GM12878 (cell line): ENCODE data around the gene HMCES. TPM values are rescaled to one million over a fixed set of nuclear protein-coding genes. Genes with fewer than 3 reads are reported as not detected.

Experiments
- ATAC-seq: fragments of 200-7000 bp; cut with Tn5 transposase; 3 replicates; pipeline ENCODE4 v1.9.1; 2020; ENCODE audit warnings: mild to moderate bottlenecking, moderate library complexity
- BruUV-seq: library from RNA; stranded (reverse); fragments of 400-500 nt; replicated peaks from 2 replicates; lab custom pipeline; 2021; lab: Mats Ljungman, UMichigan
- CTCF ChIA-PET: fragments of 300-600 bp; sonication (Branson Sonifier 250); formaldehyde crosslinking; extraction: SDS; loops from one replicate; lab custom pipeline; 2021; ENCODE audit warnings: inconsistent platforms; lab: Yijun Ruan, JAX
- POLR2A ChIA-PET: fragments of 350-600 bp; formaldehyde crosslinking; extraction: SDS; loops from one replicate; lab custom pipeline; 2021; ENCODE audit warnings: inconsistent platforms; lab: Charles Lee
- RAD21 ChIA-PET: fragments of 300-600 bp; sonication (Branson Sonifier 250); formaldehyde crosslinking; loops from one replicate; lab custom pipeline; 2023; ENCODE audit warnings: antibody characterized with exemption; ENCODE audit not compliant: unreplicated experiment; lab: Charles Lee
- SMC1A ChIA-PET: fragments of 300-600 bp; sonication (Branson Sonifier 250); formaldehyde crosslinking; loops from one replicate; lab custom pipeline; 2023; ENCODE audit not compliant: unreplicated experiment, uncharacterized antibody; lab: Charles Lee
- DNase-seq: peaks from one replicate; pipeline ENCODE4 v3.0.0-alpha.2; 2011; ENCODE audit warnings: low read depth, low spot score
- FAIRE-seq: peaks from 3 replicates; lab custom pipeline; 2011; peaks lifted over from hg19 to GRCh38; lab: Jason Lieb, UNC
- H2AFZ ChIP-seq: 2 replicates; pipeline ENCODE4 v1.6.0; 2011; ENCODE audit warnings: low read depth, low read length, control low read depth; ENCODE audit not compliant: control insufficient read depth
- H3K27ac ChIP-seq: 2 replicates; pipeline ENCODE4 v1.5.1; 2011; ENCODE audit warnings: control low read depth; ENCODE audit not compliant: control insufficient read depth, insufficient read depth
- H3K27me3 ChIP-seq, 2 experiments: replicated peaks in 1 of 2; 2 replicates each; pipeline versions ENCODE4 v1.6.0 to v1.6.1; 2011; ENCODE audit warnings: low read length in 1 of 2; ENCODE audit not compliant: control insufficient read depth in 2 of 2, insufficient read depth in 2 of 2
- H3K36me3 ChIP-seq, 2 experiments: 2 replicates each; pipeline ENCODE4 v1.5.1; 2011; ENCODE audit warnings: low read length in 1 of 2; ENCODE audit not compliant: control insufficient read depth in 2 of 2, insufficient read depth in 2 of 2
- H3K4me1 ChIP-seq: 2 replicates; pipeline ENCODE4 v1.6.1; 2011; ENCODE audit warnings: mild to moderate bottlenecking, low read length, moderate library complexity, mixed read lengths; ENCODE audit not compliant: control insufficient read depth, insufficient read depth
- H3K4me2 ChIP-seq: 2 replicates; pipeline ENCODE4 v1.6.0; 2011; ENCODE audit warnings: control low read depth; ENCODE audit not compliant: control insufficient read depth, insufficient read depth
- H3K4me3 ChIP-seq: fragments of 200-600 bp; sonication (generic); 2 replicates; pipeline ENCODE4 v1.5.1; 2016
- H3K79me2 ChIP-seq: 2 replicates; pipeline ENCODE4 v1.6.0; 2011; ENCODE audit warnings: low read length; ENCODE audit not compliant: control insufficient read depth, insufficient read depth
- H3K9ac ChIP-seq: 2 replicates; pipeline ENCODE4 v1.8.0; 2011; ENCODE audit warnings: low read length, control low read depth, mixed read lengths; ENCODE audit not compliant: control insufficient read depth, insufficient read depth
- H3K9me3 ChIP-seq: replicated peaks from 3 replicates; pipeline ENCODE4 v1.5.1; 2011; ENCODE audit warnings: mild to moderate bottlenecking, low read length; ENCODE audit not compliant: control insufficient read depth, insufficient read depth
- H4K20me1 ChIP-seq: 2 replicates; pipeline ENCODE4 v1.6.0; 2011; ENCODE audit not compliant: control insufficient read depth, insufficient read depth
- ASH2L ChIP-seq: fragments of 300-600, 200-600 bp; sonication (generic); IDR thresholded peaks from 2 replicates; pipeline ENCODE4 v1.6.1; 2017; ENCODE audit warnings: low read depth, mild to moderate bottlenecking, borderline replicate concordance
- CUX1 ChIP-seq: IDR thresholded peaks from 2 replicates; pipeline ENCODE4 v1.6.1; 2012; ENCODE audit warnings: improper control_type of control experiment, low read depth, low read length; ENCODE audit not compliant: insufficient replicate concordance
- IKZF1 ChIP-seq: fragments of 450-650 bp; conservative IDR thresholded peaks from 2 replicates; pipeline ENCODE4 v1.6.1; 2017; ENCODE audit warnings: antibody characterized with exemption, mild to moderate bottlenecking
- SKIL ChIP-seq: fragments of 450-650 bp; IDR thresholded peaks from 2 replicates; pipeline ENCODE4 v1.6.1; 2017; ENCODE audit warnings: mild to moderate bottlenecking, low read depth, inconsistent platforms; ENCODE audit not compliant: poor library complexity, severe bottlenecking
- TBL1XR1 ChIP-seq: IDR thresholded peaks from 2 replicates; pipeline ENCODE4 v1.6.1; 2012; ENCODE audit warnings: low read depth, low read length, improper control_type of control experiment
- TCF12 ChIP-seq: IDR thresholded peaks from 2 replicates; pipeline ENCODE4 v1.6.1; 2011; ENCODE audit warnings: low read depth, mild to moderate bottlenecking, low read length
- ZNF384 ChIP-seq: IDR thresholded peaks from 2 replicates; pipeline ENCODE4 v1.6.1; 2012; ENCODE audit warnings: low read depth, mild to moderate bottlenecking, low read length, improper control_type of control experiment, borderline replicate concordance
- WGBS: methylation state at CpG from one replicate; pipeline ENCODE4 v1.1.6; 2016; ENCODE audit warnings: low lambda C conversion rate; ENCODE audit not compliant: insufficient replicate concordance, insufficient coverage; ENCODE audit errors: missing lambda C conversion rate; 5-methylcytosine and 5-hydroxymethylcytosine counted together
- in situ Hi-C: fragments of 300-500 bp; cut with MboI; formaldehyde crosslinking; loops from 9 replicates; pipeline ENCODE4 v1.14.3; 2018; ENCODE audit warnings: mixed read lengths
- intact Hi-C: fragments of 100-400 bp; cut with micrococcal nuclease; formaldehyde crosslinking; loops from one replicate; pipeline ENCODE4 v1.14.2; 2022; ENCODE audit not compliant: unreplicated experiment
- polyA plus RNA-seq, 11 experiments: library from polyadenylated mRNA; depleted of rRNA in 4 of 11; unstranded in 6 of 11; stranded (reverse) in 5 of 11; fragments of >200 nt; fragmentation: Nextera tagmentation in 4 of 11; fragmentation: Illumina TruSeq in 1 of 11; extraction: Ambion mirVana in 4 of 11; extraction: Trizol in 1 of 11; gene quantifications; 1 replicate in 1 of 11; 2 replicates in 10 of 11; pipeline versions ENCODE4 v1.2.1 to v1.2.3, GENCODE V29; 2011 to 2016; ENCODE audit warnings: inconsistent platforms in 2 of 11, missing spikeins in 2 of 11, low read depth in 1 of 11
- total RNA-seq, 4 experiments: library from RNA; depleted of rRNA in 3 of 4; stranded (reverse); fragments of >200 nt in 3 of 4; fragmentation: Illumina TruSeq in 1 of 4; extraction: Trizol in 1 of 4; gene quantifications; 2 replicates each; pipeline versions ENCODE4 v1.2.1 to v1.2.3, GENCODE V29; 2013 to 2021

The HMCES gene
- total and polyA plus RNA-seq, 10 of the 15 experiments (the other 5 are each of a cell fraction or from before 2014, with no cell fraction given), result 12.4 to 49.8 (median 27.0) TPM

GRCh38 chr3:129304962-129305222, 26.2 kb downstream of the HMCES start:
- peaks cover 6% of the 10 kb centered on the region in 2 experiments; a peak in 3 of 4 replicates for H3K36me3 ChIP-seq
- WGBS, result 100% methylated on average over 1 of the region's 1 CpG
- H3K27ac ChIP-seq, result no peak overlapping the region
- no peak overlapping the region for H3K4me2 ChIP-seq
- no peaks in the 10 kb centered on the region for H3K79me2 ChIP-seq
- ATAC-seq (no peak; the same call in 2 of the 3 replicates), DNase-seq (no peak), FAIRE-seq (no peak)
- H3K4me3 ChIP-seq, result no peak overlapping the region
- peaks cover 9% of the 10 kb centered on the region for H3K4me1 ChIP-seq
- in situ Hi-C loops, result no loop called here
- H2AFZ ChIP-seq, result no peak overlapping the region
- ChIA-PET CTCF (interaction anchor here (1.2 to 1.9 kb wide), 3 partner anchors 12 to 25 kb away, joined by 3 to 8 read pairs (median 3); a partner anchor contains a TSS), POLR2A (interaction anchor here (0.5 to 2.3 kb wide), 2 partner anchors 11 to 29 kb away, joined by 3 to 14 read pairs; a partner anchor contains a TSS), RAD21 (no interaction called here), SMC1A (interaction anchor here (0.9 to 1.9 kb wide), 4 partner anchors 10 to 31 kb away, joined by 3 to 8 read pairs (median 4); a partner anchor contains a TSS)
- H3K9me3 ChIP-seq, result no peaks in the 10 kb centered on the region
- H3K27me3 ChIP-seq, result no peaks in the 10 kb centered on the region
- no peaks in the 10 kb centered on the region for H4K20me1 ChIP-seq
- no TSS peak for BruUV-seq
- intact Hi-C loops, result no loop called here
- no peak overlapping the region for H3K9ac ChIP-seq
- TF ChIP-seq ZNF384 (no peak), TBL1XR1 (no peak), SKIL (no peak), TCF12 (no peak), IKZF1 (no peak), CUX1 (no peak), ASH2L (no peak)
